ENCODE measurements around the gene ACER3.

GRCh38 chr11:76880314-76880713 is 19.6 kb downstream of the ACER3 start:
- TF ChIP-seq, protein P1, sequence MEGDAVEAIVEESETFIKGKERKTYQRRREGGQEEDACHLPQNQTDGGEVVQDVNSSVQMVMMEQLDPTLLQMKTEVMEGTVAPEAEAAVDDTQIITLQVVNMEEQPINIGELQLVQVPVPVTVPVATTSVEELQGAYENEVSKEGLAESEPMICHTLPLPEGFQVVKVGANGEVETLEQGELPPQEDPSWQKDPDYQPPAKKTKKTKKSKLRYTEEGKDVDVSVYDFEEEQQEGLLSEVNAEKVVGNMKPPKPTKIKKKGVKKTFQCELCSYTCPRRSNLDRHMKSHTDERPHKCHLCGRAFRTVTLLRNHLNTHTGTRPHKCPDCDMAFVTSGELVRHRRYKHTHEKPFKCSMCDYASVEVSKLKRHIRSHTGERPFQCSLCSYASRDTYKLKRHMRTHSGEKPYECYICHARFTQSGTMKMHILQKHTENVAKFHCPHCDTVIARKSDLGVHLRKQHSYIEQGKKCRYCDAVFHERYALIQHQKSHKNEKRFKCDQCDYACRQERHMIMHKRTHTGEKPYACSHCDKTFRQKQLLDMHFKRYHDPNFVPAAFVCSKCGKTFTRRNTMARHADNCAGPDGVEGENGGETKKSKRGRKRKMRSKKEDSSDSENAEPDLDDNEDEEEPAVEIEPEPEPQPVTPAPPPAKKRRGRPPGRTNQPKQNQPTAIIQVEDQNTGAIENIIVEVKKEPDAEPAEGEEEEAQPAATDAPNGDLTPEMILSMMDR (IDR thresholded peaks at IDR 0.05) = no peak
- no peak for TF ChIP-seq POLR2A (IDR thresholded peaks at IDR 0.05)
- no peak for TF ChIP-seq POLR2AphosphoS5 (IDR thresholded peaks at IDR 0.05)
- TF ChIP-seq EP300 (IDR thresholded peaks at IDR 0.05) = no peak

Measured in gastroesophageal sphincter (tissue), 3 donors.